Measurements from ENCODE around the gene CYB5R4. TPM values are rescaled to one million over a fixed set of nuclear protein-coding genes. Genes with fewer than 3 reads are reported as not detected.
A peak's percentile ranks its signal among the peaks of the same experiment; 100 is the strongest.

The CYB5R4 gene
- polyA plus RNA-seq, 2 of the 4 experiments (the other 2 are of a cell fraction), result 21.3 to 25.5 TPM

DNA sequence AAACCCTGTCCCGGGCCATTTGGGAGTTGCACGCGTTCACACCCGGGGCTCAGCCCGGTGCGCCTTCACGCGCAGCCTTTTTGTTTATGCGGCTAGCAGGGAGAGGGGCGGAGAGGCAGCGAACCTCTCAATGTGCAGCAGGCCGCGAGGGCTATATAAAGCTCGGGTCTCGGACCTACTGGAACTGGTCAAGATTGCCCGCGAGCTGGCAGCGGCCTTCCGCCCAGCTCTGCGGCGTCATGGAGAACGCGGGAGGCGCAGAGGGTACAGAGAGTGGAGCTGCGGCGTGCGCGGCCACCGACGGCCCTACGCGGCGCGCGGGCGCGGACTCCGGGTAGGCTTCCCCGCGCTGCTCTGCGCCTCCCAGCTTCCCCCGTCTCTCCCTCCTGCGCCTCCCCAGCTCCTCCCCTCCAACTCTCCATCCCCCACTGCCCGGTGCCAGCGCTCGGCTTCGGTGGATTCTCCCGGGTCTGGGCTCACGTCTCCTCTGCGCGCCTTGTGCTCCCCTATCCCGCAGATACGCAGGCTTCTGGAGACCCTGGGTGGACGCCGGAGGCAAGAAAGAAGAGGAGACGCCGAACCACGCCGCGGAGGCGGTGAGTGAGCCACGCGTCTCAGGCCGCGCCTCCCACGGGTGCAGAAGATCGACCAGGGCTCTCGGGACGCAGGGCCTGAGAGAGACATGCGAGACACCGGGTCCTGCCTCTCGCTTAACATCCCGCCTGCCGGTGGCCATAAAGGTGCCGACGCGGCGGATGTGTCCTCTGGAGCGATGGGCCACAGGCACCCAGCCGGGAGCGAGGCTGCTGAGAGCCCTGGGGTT lies 6.1 kb upstream of the CYB5R4 start, which contains the start of gene RIPPLY2:
Gene RIPPLY2, plus strand, starts transcription at position 183 of the 823 bp plus-strand sequence. Its CDS starts 57 bp downstream, at position 240.
- H3K4me1 ChIP-seq, result 0 out of 3 replicates have a peak, but pooled peaks cover 3% of the 10 kb centered on the region
- ChIA-PET POLR2A (no interaction called here), CTCF (interaction anchor here (1.3 kb wide), 1 partner anchor 367 kb away, joined by 5 read pairs; no protein-coding TSS in a partner anchor)
- no peak for FAIRE-seq
- no peak for TF ChIP-seq HOXB5 (CRISPR knock-in tag; IDR thresholded peaks at IDR 0.05)
- TF ChIP-seq, protein P1, sequence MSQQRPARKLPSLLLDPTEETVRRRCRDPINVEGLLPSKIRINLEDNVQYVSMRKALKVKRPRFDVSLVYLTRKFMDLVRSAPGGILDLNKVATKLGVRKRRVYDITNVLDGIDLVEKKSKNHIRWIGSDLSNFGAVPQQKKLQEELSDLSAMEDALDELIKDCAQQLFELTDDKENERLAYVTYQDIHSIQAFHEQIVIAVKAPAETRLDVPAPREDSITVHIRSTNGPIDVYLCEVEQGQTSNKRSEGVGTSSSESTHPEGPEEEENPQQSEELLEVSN (IDR thresholded peaks at IDR 0.05; ENCODE audit: borderline replicate concordance, low read depth), result peak; percentile 69; the same call in 1 of the 2 replicates
- H3K4me3 ChIP-seq, result peak within 1 kb of the TSS; percentile 44
- H3K27ac ChIP-seq, result peak within 1 kb of the TSS; percentile 27 to 29; a peak in 4 of 6 replicates
- peak in 1 of 2 experiments; percentile 33 for DNase-seq (ENCODE audit: low read depth in 1 of 2, low spot score in 1 of 2)
- H3K9me3 ChIP-seq, result no peaks in the 10 kb centered on the region
- peak within 1 kb of the TSS; percentile 80 for H3K4me2 ChIP-seq
- 12% methylated on average over 48 of the region's 81 CpGs for WGBS (ENCODE audit: missing lambda C conversion rate)
- ATAC-seq, result peak; percentile 94 to 97

DNA sequence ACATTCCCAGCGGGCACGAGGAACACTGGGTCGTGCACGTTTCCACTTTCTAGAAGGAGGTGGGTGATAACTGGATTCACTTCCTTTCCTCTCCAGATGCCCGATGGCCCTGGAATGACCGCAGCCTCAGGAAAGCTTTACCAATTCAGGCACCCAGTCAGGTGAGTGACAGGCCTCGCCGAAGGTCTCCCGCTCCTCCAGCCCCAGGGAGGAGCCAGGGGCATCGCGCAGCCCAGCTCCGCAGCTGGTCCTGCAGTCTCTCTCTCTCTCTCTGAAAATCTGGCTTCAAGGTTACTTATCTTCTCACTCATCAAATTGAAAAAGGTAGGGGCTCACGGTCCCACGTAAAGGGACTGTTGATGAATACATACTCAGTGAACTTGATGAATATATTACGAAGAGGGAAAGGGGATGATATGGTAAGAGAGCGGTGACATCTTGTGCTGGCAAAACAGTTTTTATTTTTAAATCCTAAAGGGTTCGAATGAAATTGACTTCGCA lies 5.4 kb upstream of the CYB5R4 start:
- ATAC-seq, result no peak; a peak in 1 of 6 replicates
- peak overlapping the region; percentile 44 for H3K4me3 ChIP-seq
- no peaks in the 10 kb centered on the region for H3K9me3 ChIP-seq
- ChIA-PET CTCF (no interaction called here), POLR2A (no interaction called here)
- DNase-seq (ENCODE audit: low read depth in 1 of 2, low spot score in 1 of 2), result no peak
- peak overlapping the region; percentile 80 for H3K4me2 ChIP-seq
- H3K4me1 ChIP-seq, result 0 out of 3 replicates have a peak, but pooled peaks cover 5% of the 10 kb centered on the region
- TF ChIP-seq EHMT2 (IDR thresholded peaks at IDR 0.05; ENCODE audit: low read depth) (no peak), TFCP2L1 (CRISPR knock-in tag; IDR thresholded peaks at IDR 0.05) (no peak), HOXB13 (CRISPR knock-in tag; IDR thresholded peaks at IDR 0.05; ENCODE audit: low read depth) (no peak), CEBPB (IDR thresholded peaks at IDR 0.05) (no peak), SREBF2 (IDR thresholded peaks at IDR 0.05) (no peak)
- TF ChIP-seq, protein P2, sequence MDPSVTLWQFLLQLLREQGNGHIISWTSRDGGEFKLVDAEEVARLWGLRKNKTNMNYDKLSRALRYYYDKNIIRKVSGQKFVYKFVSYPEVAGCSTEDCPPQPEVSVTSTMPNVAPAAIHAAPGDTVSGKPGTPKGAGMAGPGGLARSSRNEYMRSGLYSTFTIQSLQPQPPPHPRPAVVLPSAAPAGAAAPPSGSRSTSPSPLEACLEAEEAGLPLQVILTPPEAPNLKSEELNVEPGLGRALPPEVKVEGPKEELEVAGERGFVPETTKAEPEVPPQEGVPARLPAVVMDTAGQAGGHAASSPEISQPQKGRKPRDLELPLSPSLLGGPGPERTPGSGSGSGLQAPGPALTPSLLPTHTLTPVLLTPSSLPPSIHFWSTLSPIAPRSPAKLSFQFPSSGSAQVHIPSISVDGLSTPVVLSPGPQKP (IDR thresholded peaks at IDR 0.05; ENCODE audit: low read depth, low read length), result no peak
- no peak for FAIRE-seq
- 93% methylated on average over 12 of the region's 18 CpGs for WGBS (ENCODE audit: missing lambda C conversion rate)
- H3K27ac ChIP-seq, result peak overlapping the region in 1 of 2 experiments; percentile 27; a peak in 2 of 6 replicates

DNA sequence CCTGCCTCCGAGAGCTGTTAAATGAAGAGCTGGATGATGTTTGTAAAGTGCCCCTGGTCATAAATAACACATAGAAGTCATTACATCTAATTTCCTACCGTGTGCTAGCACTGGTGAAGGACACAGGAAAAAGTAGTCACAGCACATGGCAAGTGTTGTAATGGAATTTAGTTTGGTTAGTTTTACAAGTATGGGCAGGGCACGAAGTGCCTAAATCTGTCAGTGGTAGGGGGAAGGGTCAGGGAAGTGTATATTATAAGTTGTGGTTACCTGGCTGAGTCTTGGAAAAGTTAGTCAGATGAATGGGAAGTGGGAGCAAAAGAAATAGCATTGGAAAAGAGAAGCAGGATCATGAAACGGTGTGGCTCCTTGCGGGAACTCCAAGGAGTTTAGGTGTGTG lies 4.7 kb upstream of the CYB5R4 start:
- Histone ChIP-seq H3K4me2 (no peak overlapping the region), H3K4me1 (0 out of 3 replicates have a peak, but pooled peaks cover 5% of the 10 kb centered on the region), H3K9me3 (no peaks in the 10 kb centered on the region), H3K27ac (no peak overlapping the region), H3K4me3 (no peak overlapping the region)
- no peak for TF ChIP-seq CEBPB (IDR thresholded peaks at IDR 0.05)
- TF ChIP-seq RAD21 (conservative IDR thresholded peaks at IDR 0.05 in 1 of 2, IDR thresholded peaks at IDR 0.05 in 1 of 2), result no peak
- TF ChIP-seq CBX8 (IDR thresholded peaks at IDR 0.05), result no peak
- TF ChIP-seq EHMT2 (IDR thresholded peaks at IDR 0.05; ENCODE audit: low read depth), result no peak
- TF ChIP-seq ZNF302 (CRISPR knock-in tag; IDR thresholded peaks at IDR 0.05), result no peak
- TF ChIP-seq, protein P3, sequence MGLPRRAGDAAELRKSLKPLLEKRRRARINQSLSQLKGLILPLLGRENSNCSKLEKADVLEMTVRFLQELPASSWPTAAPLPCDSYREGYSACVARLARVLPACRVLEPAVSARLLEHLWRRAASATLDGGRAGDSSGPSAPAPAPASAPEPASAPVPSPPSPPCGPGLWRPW (IDR thresholded peaks at IDR 0.05), result no peak
- TF ChIP-seq KDM1A (IDR thresholded peaks at IDR 0.05; ENCODE audit: low read depth), result no peak
- no peak for TF ChIP-seq MAFK (IDR thresholded peaks at IDR 0.05; ENCODE audit: partially characterized antibody)
- POLR2A ChIA-PET, result no interaction called here
- no peak for DNase-seq (ENCODE audit: low read depth in 1 of 2, low spot score in 1 of 2)
- FAIRE-seq, result no peak
- CTCF ChIA-PET, result no interaction called here
- WGBS (ENCODE audit: missing lambda C conversion rate), result 76% methylated on average over 5 of the region's 5 CpGs
- ATAC-seq, result no peak

DNA sequence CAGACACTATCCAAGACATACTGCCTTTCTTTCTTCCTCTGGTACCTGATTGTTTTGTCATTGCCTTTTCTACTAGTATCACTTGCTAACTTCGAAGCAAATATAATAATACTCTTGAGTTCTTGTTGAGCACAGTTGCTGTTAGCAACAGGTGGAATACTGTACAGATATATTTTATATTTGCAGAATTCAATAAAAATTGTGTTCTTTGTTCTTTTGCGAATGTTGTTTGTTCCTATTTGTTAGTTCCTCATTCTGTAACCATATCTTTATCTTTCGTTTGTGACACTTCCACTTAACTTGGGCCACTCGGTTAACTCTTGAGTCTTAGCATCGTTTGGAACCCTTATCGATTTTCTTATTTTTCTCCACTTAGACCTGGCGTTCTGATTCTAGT lies 868 bp downstream of the CYB5R4 start:
- POLR2A ChIA-PET, result interaction anchor here (0.5 to 1.4 kb wide), 3 partner anchors 8 to 245 kb away, joined by 3 to 12 read pairs (median 3); no protein-coding TSS in a partner anchor
- Histone ChIP-seq H3K4me1 (peaks cover 18% of the 10 kb centered on the region; the same call in 2 of the 3 replicates), H3K4me2 (peak overlapping the region; percentile 94), H3K9me3 (no peaks in the 10 kb centered on the region), H3K4me3 (peak overlapping the region; percentile 72), H3K27ac (peak overlapping the region; percentile 72 to 85)
- CTCF ChIA-PET, result interaction anchor here (1.1 kb wide), 1 partner anchor 14 kb away, joined by 3 read pairs; no protein-coding TSS in a partner anchor
- DNase-seq (ENCODE audit: low read depth in 1 of 2, low spot score in 1 of 2) (no peak), ATAC-seq (no peak), FAIRE-seq (no peak)
- 27% methylated on average over 7 of the region's 7 CpGs for WGBS (ENCODE audit: missing lambda C conversion rate)
- TF ChIP-seq, protein P4, sequence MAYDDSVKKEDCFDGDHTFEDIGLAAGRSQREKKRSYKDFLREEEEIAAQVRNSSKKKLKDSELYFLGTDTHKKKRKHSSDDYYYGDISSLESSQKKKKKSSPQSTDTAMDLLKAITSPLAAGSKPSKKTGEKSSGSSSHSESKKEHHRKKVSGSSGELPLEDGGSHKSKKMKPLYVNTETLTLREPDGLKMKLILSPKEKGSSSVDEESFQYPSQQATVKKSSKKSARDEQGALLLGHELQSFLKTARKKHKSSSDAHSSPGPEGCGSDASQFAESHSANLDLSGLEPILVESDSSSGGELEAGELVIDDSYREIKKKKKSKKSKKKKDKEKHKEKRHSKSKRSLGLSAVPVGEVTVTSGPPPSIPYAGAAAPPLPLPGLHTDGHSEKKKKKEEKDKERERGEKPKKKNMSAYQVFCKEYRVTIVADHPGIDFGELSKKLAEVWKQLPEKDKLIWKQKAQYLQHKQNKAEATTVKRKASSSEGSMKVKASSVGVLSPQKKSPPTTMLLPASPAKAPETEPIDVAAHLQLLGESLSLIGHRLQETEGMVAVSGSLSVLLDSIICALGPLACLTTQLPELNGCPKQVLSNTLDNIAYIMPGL (CRISPR knock-in tag; IDR thresholded peaks at IDR 0.05; ENCODE audit: borderline replicate concordance), result no peak
- TF ChIP-seq FOXS1 (CRISPR knock-in tag; IDR thresholded peaks at IDR 0.05) (no peak), MYC (IDR thresholded peaks at IDR 0.05; ENCODE audit: borderline replicate concordance, low read length) (no peak), HOXB5 (CRISPR knock-in tag; IDR thresholded peaks at IDR 0.05) (no peak), ZFP36 (IDR thresholded peaks at IDR 0.05; ENCODE audit: borderline replicate concordance, partially characterized antibody) (no peak), SREBF2 (IDR thresholded peaks at IDR 0.05) (no peak), RAD21 (conservative IDR thresholded peaks at IDR 0.05 in 1 of 2, IDR thresholded peaks at IDR 0.05 in 1 of 2) (no peak), JUN (IDR thresholded peaks at IDR 0.05) (no peak), KDM1A (IDR thresholded peaks at IDR 0.05; ENCODE audit: low read depth) (no peak), KDM5A (IDR thresholded peaks at IDR 0.05) (no peak)
- TF ChIP-seq, protein P5, sequence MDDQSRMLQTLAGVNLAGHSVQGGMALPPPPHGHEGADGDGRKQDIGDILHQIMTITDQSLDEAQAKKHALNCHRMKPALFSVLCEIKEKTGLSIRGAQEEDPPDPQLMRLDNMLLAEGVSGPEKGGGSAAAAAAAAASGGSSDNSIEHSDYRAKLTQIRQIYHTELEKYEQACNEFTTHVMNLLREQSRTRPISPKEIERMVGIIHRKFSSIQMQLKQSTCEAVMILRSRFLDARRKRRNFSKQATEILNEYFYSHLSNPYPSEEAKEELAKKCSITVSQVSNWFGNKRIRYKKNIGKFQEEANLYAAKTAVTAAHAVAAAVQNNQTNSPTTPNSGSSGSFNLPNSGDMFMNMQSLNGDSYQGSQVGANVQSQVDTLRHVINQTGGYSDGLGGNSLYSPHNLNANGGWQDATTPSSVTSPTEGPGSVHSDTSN (IDR thresholded peaks at IDR 0.05), result no peak
